ENCODE measurements around the gene UBE2O. TPM values are rescaled to one million over a fixed set of nuclear protein-coding genes. Genes with fewer than 3 reads are reported as not detected.

Gene UBE2O
- total RNA-seq, 2 experiments from 2014 or later = 43.4 to 79.6 TPM

Other genes starting within 250 kb of the UBE2O start
- 0.21 and 0.28 TPM in 2 replicates for gene RNF157, start 212.7 kb downstream of the UBE2O start, total RNA-seq (2014; rRNA removed; shearing (Covaris generic))
- 0.70 and 1.3 TPM in 2 replicates for gene RNF157, start 212.7 kb downstream of the UBE2O start, total RNA-seq (2022)
- gene UBALD2, start 187.8 kb downstream of the UBE2O start, total RNA-seq (2014; rRNA removed; shearing (Covaris generic)) = 70.9 and 86.4 TPM in 2 replicates
- gene UBALD2, start 187.8 kb downstream of the UBE2O start, total RNA-seq (2022) = 238 and 305 TPM in 2 replicates
- 6.7 and 9.4 TPM in 2 replicates for gene QRICH2, start 144.9 kb downstream of the UBE2O start, total RNA-seq (2014; rRNA removed; shearing (Covaris generic))
- gene QRICH2, start 144.9 kb downstream of the UBE2O start, total RNA-seq (2022) = 5.7 and 7.2 TPM in 2 replicates
- gene PRPSAP1, start 99.2 kb downstream of the UBE2O start, total RNA-seq (2014; rRNA removed; shearing (Covaris generic)) = 52.6 and 53.3 TPM in 2 replicates
- 111 and 130 TPM in 2 replicates for gene PRPSAP1, start 99.2 kb downstream of the UBE2O start, total RNA-seq (2022)
- gene SPHK1, start 68.5 kb downstream of the UBE2O start, total RNA-seq (2014; rRNA removed; shearing (Covaris generic)) = 0.28 and 0.36 TPM in 2 replicates
- 0.22 and 0.78 TPM in 2 replicates for gene SPHK1, start 68.5 kb downstream of the UBE2O start, total RNA-seq (2022)
- not detected in 2 replicates for gene AANAT, start 14.5 kb upstream of the UBE2O start, total RNA-seq (2014; rRNA removed; shearing (Covaris generic))
- not detected in 2 replicates for gene AANAT, start 14.5 kb upstream of the UBE2O start, total RNA-seq (2022)
- 122 and 144 TPM in 2 replicates for gene RHBDF2, start 48.3 kb upstream of the UBE2O start, total RNA-seq (2014; rRNA removed; shearing (Covaris generic))
- 158 and 173 TPM in 2 replicates for gene RHBDF2, start 48.3 kb upstream of the UBE2O start, total RNA-seq (2022)
- 0.33 and 0.57 TPM in 2 replicates for gene CYGB, start 84.6 kb upstream of the UBE2O start, total RNA-seq (2014; rRNA removed; shearing (Covaris generic))
- 0.22 and 0.44 TPM in 2 replicates for gene CYGB, start 84.6 kb upstream of the UBE2O start, total RNA-seq (2022)
- gene PRCD, start 86.9 kb upstream of the UBE2O start, total RNA-seq (2014; rRNA removed; shearing (Covaris generic)) = 5.7 and 6.3 TPM in 2 replicates
- gene PRCD, start 86.9 kb upstream of the UBE2O start, total RNA-seq (2022) = 11.7 and 15.9 TPM in 2 replicates
- gene ST6GALNAC2, start 132.7 kb upstream of the UBE2O start, total RNA-seq (2014; rRNA removed; shearing (Covaris generic)) = not detected in 2 replicates
- not detected in 2 replicates for gene ST6GALNAC2, start 132.7 kb upstream of the UBE2O start, total RNA-seq (2022)
- gene ST6GALNAC1, start 190.6 kb upstream of the UBE2O start, total RNA-seq (2014; rRNA removed; shearing (Covaris generic)) = not detected in 2 replicates
- gene ST6GALNAC1, start 190.6 kb upstream of the UBE2O start, total RNA-seq (2022) = not detected in 2 replicates